ENCODE measurements around the gene MBD6. TPM values are rescaled to one million over a fixed set of nuclear protein-coding genes. Genes with fewer than 3 reads are reported as not detected.

The MBD6 gene
- polyA plus RNA-seq, 2 of the 4 experiments (the other 2 are of a cell fraction): 4.6 to 24.2 TPM

DNA sequence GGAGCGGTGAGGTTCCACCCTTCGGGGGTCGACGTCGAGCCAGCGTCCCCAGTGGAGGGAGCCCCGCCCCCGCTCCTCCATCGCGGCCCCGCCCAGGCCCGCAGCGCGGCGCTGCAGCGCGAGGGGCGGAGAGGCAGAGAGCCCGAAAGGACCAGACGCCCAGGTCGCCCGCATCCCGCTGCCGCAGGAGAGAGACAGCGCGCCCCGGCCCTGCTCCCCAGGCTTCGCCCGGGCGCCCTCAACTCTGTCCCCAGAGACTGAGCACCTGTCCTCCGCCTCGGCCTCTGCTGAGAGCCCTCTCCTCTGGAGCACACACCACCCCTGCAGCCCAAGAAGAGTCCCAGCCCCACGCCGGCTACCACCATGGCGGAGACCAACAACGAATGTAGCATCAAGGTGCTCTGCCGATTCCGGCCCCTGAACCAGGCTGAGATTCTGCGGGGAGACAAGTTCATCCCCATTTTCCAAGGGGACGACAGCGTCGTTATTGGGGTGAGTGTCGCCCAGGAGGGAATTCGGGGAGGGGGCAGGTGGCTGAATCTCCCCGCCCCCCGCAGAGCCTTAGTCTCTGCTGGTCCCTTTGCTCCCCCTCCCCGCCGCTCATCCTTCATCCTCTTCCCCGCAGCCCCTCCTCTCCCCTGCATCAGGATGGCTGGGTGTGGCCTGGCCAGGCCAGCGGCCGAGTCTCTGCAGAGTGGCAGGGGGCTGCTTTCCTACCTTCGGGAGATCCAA is 27.5 kb downstream of the MBD6 start, which contains the start of gene KIF5A:
Gene KIF5A, plus strand, starts transcription at position 136 of the 732 bp plus-strand sequence. Its CDS starts 228 bp downstream, at position 364.
- Histone ChIP-seq H3K9me3 (no peaks in the 10 kb centered on the region), H3K4me2 (peak within 1 kb of the TSS; percentile 71), H3K27ac (peak within 1 kb of the TSS; percentile 57 to 72; a peak in 5 of 6 replicates), H3K4me3 (peak within 1 kb of the TSS; percentile 43), H3K4me1 (peaks cover 28% of the 10 kb centered on the region)
- ChIA-PET CTCF (no interaction called here), POLR2A (no interaction called here)
- 49% methylated on average over 29 of the region's 52 CpGs for whole genome bisulfite sequencing (ENCODE audit: missing lambda C conversion rate)
- TF ChIP-seq, protein P1, sequence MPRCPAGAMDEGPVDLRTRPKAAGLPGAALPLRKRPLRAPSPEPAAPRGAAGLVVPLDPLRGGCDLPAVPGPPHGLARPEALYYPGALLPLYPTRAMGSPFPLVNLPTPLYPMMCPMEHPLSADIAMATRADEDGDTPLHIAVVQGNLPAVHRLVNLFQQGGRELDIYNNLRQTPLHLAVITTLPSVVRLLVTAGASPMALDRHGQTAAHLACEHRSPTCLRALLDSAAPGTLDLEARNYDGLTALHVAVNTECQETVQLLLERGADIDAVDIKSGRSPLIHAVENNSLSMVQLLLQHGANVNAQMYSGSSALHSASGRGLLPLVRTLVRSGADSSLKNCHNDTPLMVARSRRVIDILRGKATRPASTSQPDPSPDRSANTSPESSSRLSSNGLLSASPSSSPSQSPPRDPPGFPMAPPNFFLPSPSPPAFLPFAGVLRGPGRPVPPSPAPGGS (IDR thresholded peaks at IDR 0.05): no peak
- TF ChIP-seq, protein P2, sequence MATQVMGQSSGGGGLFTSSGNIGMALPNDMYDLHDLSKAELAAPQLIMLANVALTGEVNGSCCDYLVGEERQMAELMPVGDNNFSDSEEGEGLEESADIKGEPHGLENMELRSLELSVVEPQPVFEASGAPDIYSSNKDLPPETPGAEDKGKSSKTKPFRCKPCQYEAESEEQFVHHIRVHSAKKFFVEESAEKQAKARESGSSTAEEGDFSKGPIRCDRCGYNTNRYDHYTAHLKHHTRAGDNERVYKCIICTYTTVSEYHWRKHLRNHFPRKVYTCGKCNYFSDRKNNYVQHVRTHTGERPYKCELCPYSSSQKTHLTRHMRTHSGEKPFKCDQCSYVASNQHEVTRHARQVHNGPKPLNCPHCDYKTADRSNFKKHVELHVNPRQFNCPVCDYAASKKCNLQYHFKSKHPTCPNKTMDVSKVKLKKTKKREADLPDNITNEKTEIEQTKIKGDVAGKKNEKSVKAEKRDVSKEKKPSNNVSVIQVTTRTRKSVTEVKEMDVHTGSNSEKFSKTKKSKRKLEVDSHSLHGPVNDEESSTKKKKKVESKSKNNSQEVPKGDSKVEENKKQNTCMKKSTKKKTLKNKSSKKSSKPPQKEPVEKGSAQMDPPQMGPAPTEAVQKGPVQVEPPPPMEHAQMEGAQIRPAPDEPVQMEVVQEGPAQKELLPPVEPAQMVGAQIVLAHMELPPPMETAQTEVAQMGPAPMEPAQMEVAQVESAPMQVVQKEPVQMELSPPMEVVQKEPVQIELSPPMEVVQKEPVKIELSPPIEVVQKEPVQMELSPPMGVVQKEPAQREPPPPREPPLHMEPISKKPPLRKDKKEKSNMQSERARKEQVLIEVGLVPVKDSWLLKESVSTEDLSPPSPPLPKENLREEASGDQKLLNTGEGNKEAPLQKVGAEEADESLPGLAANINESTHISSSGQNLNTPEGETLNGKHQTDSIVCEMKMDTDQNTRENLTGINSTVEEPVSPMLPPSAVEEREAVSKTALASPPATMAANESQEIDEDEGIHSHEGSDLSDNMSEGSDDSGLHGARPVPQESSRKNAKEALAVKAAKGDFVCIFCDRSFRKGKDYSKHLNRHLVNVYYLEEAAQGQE (IDR thresholded peaks at IDR 0.05): no peak
- no peak for TF ChIP-seq ESRRA (IDR thresholded peaks at IDR 0.05; ENCODE audit: borderline replicate concordance, low read length)
- TF ChIP-seq FOSB (CRISPR knock-in tag; IDR thresholded peaks at IDR 0.05): no peak
- TF ChIP-seq ZSCAN20 (CRISPR knock-in tag; IDR thresholded peaks at IDR 0.05): no peak
- no peak for TF ChIP-seq RNF2 (IDR thresholded peaks at IDR 0.05; ENCODE audit: borderline replicate concordance, low read depth)
- TF ChIP-seq HEYL (CRISPR knock-in tag; IDR thresholded peaks at IDR 0.05): no peak
- no peak for TF ChIP-seq RARB (CRISPR knock-in tag; IDR thresholded peaks at IDR 0.05)
- TF ChIP-seq RFX5 (IDR thresholded peaks at IDR 0.05): no peak
- TF ChIP-seq MYC (IDR thresholded peaks at IDR 0.05; ENCODE audit: borderline replicate concordance, low read length): no peak
- no peak for TF ChIP-seq PHF8 (IDR thresholded peaks at IDR 0.05; ENCODE audit: borderline replicate concordance, low read depth)
- no peak for TF ChIP-seq MAFK (IDR thresholded peaks at IDR 0.05; ENCODE audit: partially characterized antibody)
- TF ChIP-seq CHD4 (IDR thresholded peaks at IDR 0.05; ENCODE audit: borderline replicate concordance): no peak
- TF ChIP-seq HDAC2 (IDR thresholded peaks at IDR 0.05): no peak
- DNase-seq (ENCODE audit: low read depth in 1 of 2, low spot score in 1 of 2) (peak in 1 of 2 experiments; percentile 69), ATAC-seq (peak; percentile 27 to 59; a peak in 3 of 6 replicates), FAIRE-seq (no peak)

DNA sequence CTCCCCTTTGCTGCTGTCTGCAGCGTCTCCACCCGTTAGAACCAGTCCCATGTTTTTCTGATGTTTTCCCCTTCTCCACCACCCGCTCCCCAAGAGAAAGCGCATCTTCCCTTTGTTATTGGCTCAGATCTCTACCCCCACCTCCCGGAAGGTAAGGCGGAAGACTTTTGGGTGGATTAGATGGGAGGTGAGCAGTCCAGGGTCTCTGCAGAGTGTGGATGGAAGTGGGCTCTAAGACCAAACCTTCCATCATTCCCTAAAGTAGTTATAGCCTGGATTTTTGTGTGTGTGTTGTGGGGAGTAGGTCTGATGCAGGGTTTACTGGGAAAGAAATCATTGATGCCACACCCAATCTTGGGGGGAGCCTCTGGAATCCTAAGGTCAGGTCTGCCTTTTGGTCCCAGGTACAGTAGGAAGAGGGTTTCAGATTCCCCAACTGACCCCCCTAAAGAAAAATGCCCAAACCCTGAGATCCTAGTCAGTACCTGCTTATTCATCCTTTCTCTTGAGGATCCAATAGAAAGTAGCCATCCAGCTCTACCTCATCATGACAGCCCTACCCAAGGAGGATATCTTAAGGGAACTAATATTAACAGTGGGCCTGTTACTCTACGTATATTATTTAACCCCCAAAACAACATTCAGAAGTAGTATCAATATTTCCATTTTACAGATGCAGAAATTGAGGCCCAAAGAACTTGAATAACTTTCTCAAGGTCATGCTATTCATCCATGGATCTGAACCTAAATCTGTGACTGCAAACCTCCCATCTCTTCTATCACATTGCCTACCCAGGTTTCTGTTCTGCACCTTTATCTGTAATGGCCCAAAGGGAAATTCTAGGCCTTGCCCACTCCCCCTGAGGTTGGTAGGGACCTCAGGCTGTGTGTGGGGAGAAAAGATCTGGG is 28.3 kb downstream of the MBD6 start:
- ChIA-PET POLR2A (no interaction called here), CTCF (interaction anchor here (4.8 kb wide), 1 partner anchor 32 kb away, joined by 18 read pairs; no protein-coding TSS in a partner anchor)
- Histone ChIP-seq H3K27ac (no peak overlapping the region), H3K9me3 (no peaks in the 10 kb centered on the region), H3K4me3 (no peak overlapping the region), H3K4me2 (peak overlapping the region; percentile 71; the same call in 1 of the 3 replicates), H3K4me1 (peaks cover 21% of the 10 kb centered on the region)
- DNase-seq (ENCODE audit: low read depth in 1 of 2, low spot score in 1 of 2) (no peak), ATAC-seq (no peak), FAIRE-seq (no peak)
- no peak for TF ChIP-seq HEYL (CRISPR knock-in tag; IDR thresholded peaks at IDR 0.05)
- 87% methylated on average over 7 of the region's 7 CpGs for WGBS (ENCODE audit: missing lambda C conversion rate)

Data from A549 (cell line).